Keratinocyte (primary cell): ENCODE results near the gene CSRP1.

Source experiments
- EZH2 ChIP-seq: IDR thresholded peaks from one replicate; pipeline ENCODE4 v1.6.1; 2012; ENCODE audit warnings: inconsistent platforms, mild to moderate bottlenecking, low read length, moderate library complexity
- TF ChIP-seq, protein P1 (sequence below), 3 experiments: IDR thresholded peaks in 1 of 3; conservative IDR thresholded peaks in 1 of 3; optimal IDR thresholded peaks in 1 of 3; 2 replicates in 2 of 3; 3 replicates in 1 of 3; pipeline versions ENCODE3 to v1.5.1; 2011; ENCODE audit warnings: low read length in 3 of 3, mild to moderate bottlenecking in 3 of 3, moderate library complexity in 2 of 3, control low read depth in 1 of 3, inconsistent platforms in 1 of 3; ENCODE audit not compliant: insufficient read depth in 2 of 3; ENCODE audit errors: extremely low read depth in 1 of 3

DNA sequence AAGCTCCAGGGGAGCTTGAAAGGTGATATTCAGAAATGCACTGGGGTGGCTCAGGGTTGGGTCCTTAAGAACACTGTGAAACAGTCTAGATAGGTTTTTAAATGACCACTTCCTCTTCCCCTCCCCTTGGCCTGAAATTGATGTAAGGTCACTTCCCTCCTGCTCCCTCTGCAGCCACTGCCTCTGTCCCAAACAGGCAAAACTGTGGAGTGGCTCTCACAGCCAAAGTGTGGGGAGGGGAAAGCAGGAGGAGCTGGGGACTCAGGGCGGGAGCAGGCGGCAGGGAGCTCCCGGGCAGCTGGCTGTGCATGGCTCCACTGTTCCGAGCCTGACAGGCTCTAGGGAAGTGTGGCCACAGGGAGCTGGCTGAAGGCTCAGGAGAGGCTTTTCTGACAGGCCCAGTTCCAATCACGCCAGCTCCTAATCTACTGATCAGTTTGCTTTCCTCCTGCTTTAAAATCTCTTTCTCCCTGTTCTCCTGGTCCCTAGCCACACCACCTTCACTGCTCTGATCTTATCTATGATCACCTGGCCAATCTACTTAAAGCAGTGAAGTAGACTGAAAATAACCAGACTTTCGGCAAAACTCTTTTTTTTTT, 5.1 kb upstream of the CSRP1 start:
- TF ChIP-seq, protein P1, sequence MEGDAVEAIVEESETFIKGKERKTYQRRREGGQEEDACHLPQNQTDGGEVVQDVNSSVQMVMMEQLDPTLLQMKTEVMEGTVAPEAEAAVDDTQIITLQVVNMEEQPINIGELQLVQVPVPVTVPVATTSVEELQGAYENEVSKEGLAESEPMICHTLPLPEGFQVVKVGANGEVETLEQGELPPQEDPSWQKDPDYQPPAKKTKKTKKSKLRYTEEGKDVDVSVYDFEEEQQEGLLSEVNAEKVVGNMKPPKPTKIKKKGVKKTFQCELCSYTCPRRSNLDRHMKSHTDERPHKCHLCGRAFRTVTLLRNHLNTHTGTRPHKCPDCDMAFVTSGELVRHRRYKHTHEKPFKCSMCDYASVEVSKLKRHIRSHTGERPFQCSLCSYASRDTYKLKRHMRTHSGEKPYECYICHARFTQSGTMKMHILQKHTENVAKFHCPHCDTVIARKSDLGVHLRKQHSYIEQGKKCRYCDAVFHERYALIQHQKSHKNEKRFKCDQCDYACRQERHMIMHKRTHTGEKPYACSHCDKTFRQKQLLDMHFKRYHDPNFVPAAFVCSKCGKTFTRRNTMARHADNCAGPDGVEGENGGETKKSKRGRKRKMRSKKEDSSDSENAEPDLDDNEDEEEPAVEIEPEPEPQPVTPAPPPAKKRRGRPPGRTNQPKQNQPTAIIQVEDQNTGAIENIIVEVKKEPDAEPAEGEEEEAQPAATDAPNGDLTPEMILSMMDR (optimal IDR thresholded peaks at IDR 0.05 in 1 of 3, IDR thresholded peaks at IDR 0.05 in 1 of 3, conservative IDR thresholded peaks at IDR 0.05 in 1 of 3; ENCODE audit: extremely low read depth in 1 of 3, insufficient read depth in 2 of 3, low read length in 3 of 3): no peak
- TF ChIP-seq EZH2: no peak
